HG03060 (cell line): Measurements from ENCODE around the gene ARHGAP22.

Experiments used
- ATAC-seq: cut with Tn5 transposase; IDR thresholded peaks from one replicate; pipeline ENCODE4 v1.9.1; 2021; ENCODE audit warnings: low read depth, moderate number of reproducible peaks; ENCODE audit not compliant: unreplicated experiment

The ARHGAP22 gene

DNA sequence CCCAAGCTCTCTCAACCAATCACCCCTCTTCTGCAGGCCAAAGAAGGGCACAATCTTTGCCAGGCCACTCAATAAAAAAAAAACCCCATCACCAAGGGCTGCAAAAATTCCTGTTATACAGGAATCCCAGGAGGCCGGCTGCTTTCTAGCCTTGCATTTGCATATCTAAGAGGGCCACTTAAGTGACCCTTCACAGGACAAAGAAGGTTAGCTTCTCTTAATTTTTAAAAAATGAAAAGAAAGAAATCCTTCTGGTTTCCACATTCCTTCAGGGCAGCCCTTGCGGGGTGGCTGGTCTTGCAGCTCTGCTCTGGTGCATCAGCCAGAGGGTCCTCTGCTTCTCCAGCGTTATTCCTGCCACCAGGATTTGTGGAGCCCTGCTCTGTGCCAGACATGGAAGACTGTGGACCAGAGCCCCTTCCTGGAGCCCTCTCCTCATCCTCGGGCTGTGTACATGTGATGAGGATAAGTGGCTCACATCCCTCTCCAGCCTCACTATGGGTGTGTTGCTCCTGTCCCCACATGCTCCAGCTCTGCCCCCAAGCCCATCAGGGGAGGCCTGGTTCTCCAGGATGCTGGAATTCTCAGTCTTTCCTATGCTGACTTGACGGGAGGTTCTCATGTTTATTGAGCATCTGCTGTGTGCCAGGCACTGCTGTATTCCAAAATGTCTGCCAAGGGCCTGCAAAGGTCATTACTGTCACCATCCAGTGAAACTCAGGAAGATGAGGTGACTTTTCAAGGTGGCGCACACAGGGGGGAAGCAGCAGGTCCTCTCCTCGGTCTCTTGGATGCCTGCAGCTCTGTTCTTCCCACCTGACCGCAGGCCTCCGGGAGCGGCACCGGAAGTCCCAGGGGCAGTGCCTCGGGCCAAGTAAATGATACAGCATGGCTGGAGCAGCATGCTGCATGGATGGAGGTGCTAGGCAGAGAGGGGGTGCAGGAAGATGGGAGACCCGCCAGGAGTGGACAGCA, 67.7 kb downstream of the ARHGAP22 start:
- ATAC-seq: no peak

DNA sequence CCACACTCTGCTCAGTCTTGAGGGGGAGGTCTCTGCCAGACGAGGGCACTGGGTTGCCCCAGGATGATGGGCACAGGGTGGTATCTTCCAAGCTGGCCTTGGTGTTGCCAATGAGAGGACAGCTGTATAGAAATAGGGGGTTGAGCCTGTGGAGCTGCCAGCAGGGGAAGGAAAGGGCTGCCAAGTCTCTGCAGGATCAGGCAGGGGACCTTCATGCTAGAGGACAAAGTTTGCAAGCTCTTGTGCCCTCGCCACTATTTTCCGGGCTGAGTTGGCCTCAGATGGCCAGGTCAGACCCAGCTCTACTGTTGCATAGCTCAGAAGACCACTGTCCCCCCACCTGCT, 68.7 kb downstream of the ARHGAP22 start:
- ATAC-seq: no peak

DNA sequence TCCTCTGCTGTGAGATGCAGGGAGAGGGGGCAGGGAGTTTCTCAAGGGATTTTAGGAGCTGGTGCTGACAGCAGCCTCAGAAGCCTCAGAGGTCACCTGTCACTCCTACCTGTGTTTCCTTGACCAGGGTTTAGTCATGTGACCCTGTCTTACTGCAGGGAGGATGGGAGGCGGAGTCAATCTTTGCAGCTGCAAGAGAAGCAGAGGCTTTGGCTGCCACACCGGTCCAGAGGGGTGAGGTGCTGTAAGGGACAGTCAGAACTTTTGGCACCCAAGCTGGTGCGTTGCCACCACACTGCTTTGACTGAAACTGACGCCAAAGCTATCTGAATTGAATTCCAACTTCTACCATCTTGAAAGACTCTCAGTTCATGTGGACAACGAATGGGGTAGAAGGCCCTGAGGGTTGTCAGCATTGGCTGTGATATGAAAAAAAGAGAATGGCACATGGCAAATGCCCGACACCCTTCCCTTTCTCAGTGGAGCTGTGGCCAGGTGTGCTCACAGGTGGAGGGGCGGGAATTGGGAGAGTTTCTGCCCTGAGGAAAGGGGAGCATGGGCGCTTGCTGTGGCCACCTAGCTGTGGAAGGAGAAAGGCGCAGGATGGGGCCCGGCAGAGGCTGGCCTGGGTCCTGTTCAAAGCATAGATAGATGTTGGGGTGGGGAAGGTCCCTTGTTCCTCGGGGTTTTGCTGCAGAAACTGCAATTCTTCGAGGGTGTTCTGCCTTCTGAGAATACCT, 69.3 kb downstream of the ARHGAP22 start:
- no peak for ATAC-seq

DNA sequence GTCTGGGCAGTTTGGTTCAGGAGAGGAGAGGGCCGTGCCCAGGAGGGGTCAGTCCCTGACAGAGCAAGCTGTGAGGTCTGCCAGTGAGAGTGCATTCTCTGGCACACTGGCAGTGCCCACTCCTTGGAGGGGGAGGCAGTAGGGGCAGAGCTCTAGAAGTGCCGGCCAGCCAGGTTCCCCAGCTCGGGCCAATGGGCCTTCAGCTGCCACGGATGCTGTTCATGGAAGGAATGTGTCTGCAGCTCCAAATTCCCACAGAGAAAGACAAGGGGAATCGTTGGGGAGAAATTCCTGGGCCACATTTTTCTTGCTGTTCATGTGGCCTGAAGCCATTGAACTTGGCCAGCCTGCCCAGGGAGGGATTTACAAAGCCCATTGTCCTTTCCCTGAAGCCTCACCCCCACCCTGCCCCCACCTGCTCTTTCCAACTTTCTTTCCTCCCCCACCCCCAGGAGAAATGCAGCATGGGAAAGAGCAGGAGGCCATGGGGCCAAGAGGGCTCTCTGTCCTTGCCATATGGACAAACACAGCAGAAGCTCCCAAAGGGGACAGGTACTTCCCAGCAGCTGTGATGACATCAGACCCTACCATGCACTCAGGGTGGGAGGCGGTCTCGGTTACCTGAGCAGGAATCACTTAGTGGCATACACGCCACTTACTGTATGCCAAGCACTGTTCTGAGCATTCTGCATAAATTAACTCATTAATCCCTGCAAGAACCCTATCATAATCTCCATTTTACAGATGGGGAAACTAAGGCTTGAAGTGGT, 70.7 kb downstream of the ARHGAP22 start:
- no peak for ATAC-seq

DNA sequence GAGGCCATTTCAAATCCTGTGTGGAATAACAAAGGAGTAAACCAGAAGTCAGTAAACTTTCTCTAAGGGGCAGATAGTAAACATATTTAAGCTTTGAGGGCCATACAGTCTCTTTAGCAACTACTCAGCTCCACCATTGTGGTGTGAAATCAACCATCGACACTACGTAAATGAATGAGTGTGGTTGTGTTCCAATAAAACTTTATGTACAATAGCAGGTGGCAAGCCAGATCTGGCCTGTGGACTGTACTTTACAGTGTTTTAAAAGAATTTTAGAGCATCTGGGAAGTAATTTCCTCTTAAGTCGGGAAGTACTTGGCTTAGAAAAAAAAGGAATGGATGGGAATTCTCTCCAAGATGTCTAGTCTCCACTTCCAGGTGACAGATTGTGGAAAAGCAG, 71.3 kb downstream of the ARHGAP22 start:
- no peak for ATAC-seq

DNA sequence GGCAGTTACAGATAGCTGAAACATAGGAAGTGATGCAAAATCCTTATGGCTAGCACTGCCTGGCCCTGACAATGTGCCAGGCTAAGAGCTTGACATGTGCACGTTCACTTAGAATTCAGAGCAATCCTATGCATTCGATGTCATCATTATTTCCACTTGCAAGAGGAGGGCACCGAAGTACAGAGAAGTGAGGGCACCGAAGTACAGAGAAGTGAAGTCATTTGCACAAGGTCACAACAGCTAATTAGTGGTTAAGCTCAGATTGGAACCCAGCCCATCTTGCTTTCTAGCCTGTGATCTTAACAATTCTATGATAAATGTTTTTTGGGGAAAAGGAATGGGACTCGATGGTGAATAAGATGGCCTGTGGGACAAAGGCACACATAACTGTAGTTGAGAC, 73.4 kb downstream of the ARHGAP22 start:
- ATAC-seq: no peak

DNA sequence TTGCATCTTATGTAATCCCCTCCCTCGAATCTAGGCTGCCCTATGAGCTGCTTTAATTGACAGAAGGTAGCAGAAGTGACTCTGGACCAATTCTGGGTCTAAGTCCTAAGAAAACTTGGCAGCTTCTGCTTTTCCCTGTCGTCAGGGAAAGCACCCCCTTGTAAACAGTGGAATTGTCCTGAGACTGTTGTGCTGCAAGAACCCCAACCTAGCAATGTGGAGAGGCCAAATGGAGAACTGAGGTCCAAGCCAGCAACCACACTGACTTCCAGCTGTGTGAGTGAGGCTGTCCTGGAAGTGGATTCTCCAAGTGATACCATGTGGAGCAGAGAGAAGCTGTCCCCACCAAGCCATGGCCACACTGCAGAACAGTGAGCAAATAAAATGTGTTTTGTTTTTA, 75.5 kb downstream of the ARHGAP22 start:
- no peak for ATAC-seq

- ATAC-seq: no peak
Observed at GRCh38 chr10:48527756-48528155, 77.1 kb downstream of the ARHGAP22 start.

- ATAC-seq: no peak
Observed at GRCh38 chr10:48526846-48527505, 77.9 kb downstream of the ARHGAP22 start.

GRCh38 chr10:48526011-48526821, 78.7 kb downstream of the ARHGAP22 start:
- ATAC-seq: no peak

DNA sequence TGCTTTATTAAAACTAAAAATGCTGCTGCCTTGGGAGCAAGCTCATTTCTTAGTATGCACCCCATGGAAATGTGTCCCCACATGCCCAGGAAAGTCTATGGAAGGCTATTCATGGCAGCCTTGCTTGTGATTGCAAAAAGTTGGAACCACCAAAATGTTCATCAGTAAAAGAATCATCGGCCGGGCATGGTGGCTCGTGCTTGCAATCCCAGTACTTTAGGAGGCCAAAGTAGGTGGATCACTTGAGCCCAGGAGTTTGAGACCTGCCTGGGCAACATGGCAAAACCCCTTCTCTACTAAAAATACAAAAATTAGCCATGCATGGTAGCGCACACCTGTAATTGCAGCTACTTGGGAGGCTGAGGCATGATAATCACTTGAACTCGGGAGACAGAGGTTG, 79.8 kb downstream of the ARHGAP22 start:
- no peak for ATAC-seq

DNA sequence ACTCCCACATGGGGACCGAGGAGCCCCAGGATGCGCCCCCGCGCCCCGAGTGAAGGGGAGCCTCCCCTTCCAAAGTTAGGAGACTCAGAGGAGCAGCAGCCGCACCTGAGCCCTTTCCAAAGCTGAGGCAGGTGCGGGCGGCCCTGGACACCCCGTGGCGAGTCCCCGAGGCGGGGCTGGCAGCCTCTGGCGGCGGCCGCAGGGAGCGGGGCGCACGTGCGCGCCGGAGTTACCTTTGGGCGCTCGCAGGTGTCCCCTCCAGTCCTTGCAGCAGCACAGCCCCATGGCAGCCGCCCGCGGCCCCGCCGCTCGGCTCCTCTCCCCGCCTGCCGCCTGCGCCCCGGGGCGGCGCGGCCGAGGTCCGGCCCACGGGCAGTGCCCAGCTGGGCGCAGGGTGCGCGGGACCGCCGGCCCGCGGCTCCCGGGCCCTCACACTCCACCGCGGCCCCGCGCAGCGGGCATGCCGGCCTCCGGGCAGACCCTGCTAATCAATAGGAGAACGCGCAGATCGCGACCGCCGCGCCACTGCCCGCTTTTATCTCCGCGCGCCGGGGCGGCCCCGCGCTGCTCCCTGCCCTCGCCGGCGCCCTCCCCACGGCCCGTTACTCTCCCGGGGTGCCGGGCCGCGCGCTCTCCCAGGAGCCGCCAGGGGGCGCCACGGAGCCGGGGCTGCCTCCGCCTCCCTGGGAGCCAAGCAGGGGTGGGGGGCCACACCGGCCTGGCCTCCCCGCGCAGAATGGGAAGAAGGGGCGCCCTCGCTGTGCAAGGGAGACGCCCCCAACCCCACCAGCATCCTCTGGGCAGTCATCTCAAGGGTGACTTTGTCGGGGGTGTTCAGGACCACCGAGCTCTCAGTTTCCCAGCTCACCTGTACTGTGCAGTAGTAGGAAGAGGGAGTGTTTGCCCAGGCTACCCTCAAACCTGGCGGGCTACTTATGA, 80.8 kb downstream of the ARHGAP22 start:
- ATAC-seq: no peak

GRCh38 chr10:48523212-48523819, 81.6 kb downstream of the ARHGAP22 start:
- ATAC-seq: no peak

DNA sequence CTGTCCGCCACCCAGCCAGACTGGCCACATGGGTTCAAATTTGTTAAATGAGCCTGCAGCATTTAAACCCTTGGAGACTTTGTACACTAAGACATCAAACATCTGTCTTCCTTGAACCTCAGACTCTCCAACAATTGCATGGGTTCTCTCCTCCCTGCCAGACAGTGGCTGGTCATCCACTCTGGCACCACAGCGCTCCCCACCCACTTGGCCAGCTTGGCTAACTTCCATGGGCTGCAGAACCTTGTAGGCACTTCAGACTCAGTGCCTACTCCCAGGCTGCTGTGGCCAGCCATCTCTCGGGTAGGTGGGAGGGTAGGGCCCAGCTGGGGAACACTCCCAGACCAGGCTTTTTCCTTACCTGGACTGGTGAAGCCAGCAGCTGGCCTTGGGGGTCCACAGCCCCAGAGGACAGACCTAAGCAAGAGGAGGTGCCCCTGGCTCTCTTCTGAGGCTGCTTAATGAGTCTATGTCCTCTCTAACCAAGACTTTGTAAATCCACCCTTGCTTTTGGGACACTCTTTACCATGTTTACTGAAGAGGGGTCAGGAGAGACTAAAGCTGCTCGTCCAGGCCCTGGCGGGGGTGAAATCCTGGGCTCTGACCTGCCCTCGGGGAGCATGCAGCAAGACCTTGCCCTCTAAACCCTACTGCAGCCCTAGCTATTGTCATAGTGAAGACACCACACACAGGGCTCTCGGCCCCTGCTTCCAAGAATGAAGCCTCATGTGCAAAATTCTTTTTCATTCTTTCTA, 82.7 kb downstream of the ARHGAP22 start:
- ATAC-seq: no peak

- no peak for ATAC-seq
Observed at GRCh38 chr10:48520594-48520993, 84.3 kb downstream of the ARHGAP22 start.

DNA sequence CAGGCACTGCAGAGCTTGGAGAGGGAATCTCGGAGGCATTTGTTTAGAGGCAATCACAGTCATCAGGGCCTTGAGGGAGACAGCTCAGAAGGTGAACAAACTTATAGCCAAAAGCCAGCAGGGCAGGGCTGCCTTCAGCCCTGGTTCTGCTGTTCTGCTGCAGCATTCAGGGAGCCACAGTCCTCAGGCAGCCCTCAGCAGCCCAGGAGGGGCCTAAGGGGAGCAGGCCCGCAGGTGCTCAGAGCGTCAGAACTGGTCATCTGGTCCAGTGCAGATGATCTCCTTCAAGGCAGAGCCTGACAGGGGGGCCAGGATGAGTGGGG, 84.7 kb downstream of the ARHGAP22 start:
- ATAC-seq: no peak

GRCh38 chr10:48519481-48520183, 85.2 kb downstream of the ARHGAP22 start:
- ATAC-seq: no peak
